NCI-H1694 treated with DMSO at 0.1 percent for 48 hours (cell line): Measurements from ENCODE around the gene PKNOX2.

Source experiments
- DNase-seq: peaks from one replicate; lab custom pipeline; 2025; lab: John Stamatoyannopoulos, UW

PKNOX2 gene

DNA sequence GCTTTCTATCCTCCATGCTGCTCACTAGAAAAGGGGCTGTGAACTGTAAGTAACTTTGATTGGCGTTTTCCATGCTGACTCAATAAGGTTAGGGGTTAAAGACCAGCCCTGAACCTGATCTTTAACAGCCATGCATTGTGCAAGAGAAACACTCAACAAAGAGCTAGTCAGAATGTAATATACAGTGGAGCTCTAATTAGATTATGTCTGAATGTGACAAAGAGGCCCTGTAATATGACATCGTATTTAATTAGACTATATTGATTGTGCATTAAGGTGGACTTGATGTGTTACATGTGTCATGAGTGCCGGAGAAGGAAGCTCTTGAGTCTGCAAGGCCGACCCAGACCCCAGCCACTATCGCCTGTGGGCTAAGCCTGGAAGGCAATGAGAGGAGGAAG lies 70.5 kb downstream of the PKNOX2 start:
- no peak for DNase-seq

DNA sequence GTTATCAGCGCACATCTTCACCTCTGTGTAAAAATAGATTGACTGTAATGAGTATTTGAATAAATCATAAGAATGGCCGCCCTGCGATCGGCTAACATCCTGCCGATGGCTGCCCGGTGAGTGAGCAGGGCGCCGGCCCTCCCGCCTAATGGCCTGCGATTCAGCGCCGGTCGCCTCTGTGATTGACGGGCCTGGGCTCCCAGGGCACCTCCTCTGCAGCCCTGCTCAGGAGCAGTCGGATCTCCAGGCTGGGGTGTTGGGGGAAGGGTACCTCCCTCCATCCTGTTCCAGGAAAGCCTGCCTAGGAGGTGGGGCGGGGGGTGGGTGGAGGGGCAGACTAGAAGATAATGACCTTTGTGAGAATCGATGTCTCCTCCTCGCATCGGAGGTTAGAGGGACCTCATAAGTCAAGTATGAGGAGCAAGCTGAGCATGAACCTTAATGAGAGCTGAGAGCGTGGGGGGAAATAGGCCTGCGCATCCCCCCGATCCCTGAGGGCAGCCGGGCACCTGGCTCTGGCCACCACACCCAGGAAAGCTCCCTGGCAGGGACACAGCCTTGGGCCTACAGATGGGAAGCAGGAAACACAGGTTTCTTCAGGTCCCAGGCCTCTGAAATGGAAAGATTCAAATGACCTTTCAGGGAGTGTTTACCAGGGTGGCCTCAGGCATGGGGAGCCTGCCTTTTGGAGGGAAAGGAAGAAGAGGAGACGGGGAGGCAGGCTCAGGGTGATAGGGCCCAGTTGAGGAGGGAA lies 71.7 kb downstream of the PKNOX2 start:
- DNase-seq, result no peak

DNA sequence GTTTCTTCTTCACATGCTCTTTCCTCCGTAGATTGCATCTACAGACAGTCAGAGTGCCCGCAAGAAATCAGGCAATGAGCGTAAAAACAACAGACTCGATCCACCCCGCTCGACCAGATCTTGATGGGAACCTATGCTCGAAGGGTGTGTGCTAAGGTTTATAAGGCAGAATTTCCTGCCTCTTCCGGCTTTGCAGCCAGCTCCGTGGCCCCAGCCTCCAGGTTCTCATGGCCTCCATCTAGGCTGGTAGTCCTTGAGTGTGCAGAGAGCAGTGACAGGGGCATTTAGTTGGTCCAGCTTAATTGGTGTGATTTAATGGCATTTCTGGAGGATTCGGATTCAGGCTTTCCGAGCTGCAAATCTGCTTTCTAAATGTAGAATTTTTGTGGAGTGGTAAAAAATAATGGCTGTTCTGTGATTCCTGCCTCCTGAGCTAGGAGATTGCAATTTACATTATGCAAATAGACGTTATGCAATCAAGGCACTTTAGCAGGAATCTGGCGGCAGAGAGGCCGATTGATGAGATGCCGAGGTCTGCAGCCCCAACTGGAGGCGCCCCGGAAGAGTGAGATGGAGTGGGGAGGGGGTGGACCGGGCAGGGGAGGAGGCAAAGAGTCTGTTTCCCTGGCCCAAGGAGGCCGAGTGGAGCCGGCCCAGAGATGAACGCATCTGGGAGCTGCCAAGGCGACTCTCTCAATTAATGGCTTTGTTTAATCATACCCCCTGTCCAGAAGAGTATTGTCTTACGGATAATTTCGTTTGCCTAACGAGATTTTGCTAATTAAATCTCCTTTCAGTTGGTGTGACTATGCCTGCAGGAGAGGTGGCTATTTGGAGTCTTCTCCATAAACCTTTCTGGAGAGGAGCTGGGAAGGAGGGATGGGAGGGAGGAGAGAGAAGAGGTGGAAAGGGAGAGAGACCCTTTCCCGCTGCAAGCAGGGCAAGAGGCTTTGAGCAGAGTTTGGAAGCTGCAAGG lies 75.3 kb downstream of the PKNOX2 start:
- no peak for DNase-seq

DNA sequence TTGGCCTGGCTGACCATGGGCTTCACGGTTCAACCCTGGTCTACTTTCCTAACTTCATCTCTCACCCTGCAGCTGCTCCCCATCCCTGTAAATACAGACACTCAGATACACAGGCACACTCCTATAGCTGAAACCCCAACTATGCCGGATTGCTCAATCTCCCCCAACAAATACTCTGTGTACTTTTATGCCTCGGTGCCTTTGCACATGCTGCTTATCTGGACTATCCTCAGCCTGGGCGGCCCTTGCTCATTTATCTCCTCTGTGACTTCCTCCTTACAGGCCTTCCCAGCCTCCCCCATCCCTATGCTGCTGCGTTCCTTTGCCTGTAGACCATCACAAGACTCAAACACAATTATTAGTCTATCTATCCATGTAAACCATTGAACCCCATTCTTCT lies 76.6 kb downstream of the PKNOX2 start:
- no peak for DNase-seq

DNA sequence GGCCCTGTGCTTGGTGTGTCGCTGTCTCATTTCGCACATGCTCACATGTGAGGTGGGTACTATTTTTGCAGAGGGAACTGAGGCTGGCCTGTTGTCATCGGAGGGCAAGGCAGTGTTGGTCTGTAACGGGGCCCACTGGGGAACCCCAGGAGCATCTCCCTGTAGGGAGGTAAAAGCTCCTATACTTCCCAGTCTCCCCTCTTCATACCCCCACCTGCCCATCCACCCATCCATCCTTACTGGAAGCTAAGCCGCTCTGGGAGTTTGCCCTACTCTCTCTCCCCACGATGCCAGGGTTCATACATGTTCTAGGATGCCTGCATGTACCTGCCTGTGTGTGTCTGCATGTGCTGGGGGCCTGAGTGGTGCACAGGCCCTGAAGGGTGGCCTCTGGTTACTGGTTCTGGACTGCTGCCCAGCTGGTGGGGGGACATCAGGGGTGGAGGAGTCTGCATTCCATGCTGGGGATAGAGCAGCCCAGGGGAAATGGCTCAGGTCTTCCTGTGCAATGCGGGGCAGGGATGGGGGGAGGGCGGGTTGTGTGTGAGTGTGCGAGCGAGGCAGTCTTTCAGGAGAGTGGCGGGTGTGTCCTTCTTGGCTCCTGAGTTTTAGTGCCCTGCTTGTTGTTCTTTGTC lies 77.7 kb downstream of the PKNOX2 start:
- no peak for DNase-seq

DNA sequence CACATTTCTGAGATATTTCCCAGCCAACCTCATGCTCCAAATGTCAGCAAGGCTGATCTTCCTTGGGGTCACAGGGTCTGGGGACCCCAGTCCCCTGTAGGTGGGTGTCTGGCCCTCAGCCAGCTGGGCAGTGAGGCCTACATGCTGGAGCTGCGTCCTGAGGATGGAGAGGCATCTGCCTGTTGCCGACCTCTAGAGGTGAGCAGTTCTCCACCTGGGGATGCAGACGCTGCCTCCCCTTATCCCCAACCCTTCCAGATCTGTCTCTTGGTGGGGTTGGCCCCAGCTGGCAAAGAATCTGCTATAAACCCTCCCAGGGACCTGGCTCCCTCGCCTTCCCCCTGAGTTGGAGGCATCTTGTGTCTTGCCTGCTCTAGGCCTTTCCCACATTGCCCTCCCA lies 79.6 kb downstream of the PKNOX2 start:
- no peak for DNase-seq

DNA sequence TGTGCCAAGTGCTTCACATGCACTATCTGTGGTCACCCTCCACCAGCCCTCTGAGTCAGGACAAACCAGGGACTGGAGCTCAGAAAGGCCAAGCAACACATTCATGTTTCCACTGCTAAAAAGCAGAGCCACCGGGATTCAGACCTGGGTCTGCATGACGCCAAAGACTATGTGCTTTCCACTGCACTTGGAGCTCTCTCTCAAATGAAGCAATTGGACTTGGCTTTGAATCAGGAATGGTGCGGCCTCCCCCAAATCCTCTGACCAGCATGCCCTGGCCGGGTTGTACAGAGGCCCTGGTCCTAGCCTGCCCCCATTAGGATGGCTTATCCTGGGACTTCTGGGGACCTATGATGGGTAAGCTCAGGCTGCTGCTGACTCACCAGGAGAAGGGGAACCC lies 80.7 kb downstream of the PKNOX2 start:
- DNase-seq, result no peak

DNA sequence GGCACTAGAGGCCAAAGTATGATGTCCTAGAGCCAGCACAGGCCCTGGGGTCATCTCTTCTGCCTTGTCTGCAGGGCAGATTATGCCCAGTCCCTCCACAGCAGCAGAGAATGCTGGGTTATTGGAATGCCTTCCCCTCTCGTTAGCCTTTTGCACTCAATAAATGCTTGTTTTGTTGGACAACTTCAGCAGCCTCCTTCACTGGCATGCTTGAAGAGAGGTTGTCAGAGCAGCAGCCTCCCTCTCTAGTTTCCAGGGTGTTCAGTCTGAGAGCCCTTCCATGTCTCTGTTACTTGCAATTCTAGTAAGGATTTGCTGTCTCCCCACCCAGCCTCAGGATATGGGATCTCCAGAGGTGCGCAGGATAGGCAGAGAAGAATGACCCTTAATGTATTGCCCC lies 82.9 kb downstream of the PKNOX2 start:
- no peak for DNase-seq

DNA sequence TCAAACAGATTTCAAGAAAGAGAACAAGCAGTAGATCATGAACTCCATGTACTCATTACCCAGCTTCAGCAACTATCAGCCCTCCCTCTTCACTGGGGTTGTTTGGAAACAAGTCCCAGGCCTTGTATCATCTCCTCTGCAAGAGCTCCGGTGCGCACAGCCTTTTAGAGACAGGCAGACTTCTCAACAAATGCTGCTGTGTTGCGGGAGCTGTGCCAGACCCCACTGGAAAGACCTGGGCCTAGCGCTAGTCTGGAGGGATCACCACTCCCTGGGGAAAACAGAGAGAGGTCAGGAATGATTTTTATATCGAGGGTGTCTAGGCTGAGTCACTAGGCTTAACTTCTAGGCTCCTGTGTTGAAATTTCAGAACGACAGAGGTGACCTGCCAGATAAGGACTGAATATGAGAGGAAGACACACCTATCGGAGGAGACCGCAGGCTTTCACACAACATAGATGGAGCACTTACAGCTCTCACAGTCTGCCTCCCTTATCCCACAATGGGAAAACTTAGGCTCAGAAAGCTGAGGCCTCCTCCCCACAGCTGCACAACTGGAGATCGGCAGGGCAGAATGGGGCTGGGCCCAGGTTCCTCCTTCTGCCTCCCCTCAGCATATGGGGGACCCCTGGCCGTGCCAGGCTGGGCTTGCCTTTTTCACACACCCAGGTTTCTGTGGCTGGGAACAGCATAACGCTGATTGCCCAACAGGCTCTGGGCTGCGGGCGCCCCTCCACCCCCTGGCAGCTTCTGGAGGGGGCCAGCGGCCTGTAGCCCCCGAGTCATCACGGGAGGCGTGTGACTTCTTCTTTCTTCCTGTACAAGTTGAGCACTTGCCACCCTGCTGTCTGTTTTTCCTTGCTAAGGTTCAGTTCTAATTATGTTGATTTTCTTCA lies 86.0 kb downstream of the PKNOX2 start:
- no peak for DNase-seq

DNA sequence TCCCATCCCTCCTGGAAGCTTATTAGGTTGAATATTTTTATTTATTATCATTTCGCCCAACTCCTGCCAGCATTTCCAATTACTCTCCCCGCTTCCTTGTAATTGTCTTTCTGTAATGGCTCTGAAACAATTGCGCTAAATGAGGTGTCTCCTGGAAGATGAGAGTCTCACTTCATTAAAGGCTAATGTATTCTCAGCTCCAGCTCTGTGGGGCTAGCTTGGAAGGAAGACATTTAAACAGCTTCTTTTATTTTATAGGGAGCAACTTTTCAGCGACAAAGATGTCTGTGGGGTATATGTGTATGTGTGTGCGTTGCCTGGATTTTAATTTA lies 86.6 kb downstream of the PKNOX2 start:
- no peak for DNase-seq

DNA sequence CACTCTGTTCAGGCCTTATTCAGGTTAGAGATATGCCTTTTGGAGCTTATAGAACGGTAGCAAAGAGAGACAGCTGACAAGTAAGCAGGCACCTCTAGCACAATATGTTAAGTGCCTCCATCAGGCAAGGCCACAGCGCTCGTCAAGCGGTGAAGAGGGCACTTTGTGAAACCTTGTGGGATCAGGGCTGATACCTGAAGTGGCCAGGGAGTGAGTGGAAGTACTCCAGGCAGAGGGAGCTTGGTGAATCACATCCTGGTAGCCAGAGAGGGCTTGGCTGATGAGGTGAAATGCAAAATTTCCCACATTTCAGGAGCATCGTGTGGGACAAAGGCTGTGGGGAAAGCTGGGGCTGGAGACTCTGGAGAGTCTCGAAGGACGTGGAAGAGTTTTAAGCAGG lies 87.4 kb downstream of the PKNOX2 start:
- DNase-seq, result no peak

DNA sequence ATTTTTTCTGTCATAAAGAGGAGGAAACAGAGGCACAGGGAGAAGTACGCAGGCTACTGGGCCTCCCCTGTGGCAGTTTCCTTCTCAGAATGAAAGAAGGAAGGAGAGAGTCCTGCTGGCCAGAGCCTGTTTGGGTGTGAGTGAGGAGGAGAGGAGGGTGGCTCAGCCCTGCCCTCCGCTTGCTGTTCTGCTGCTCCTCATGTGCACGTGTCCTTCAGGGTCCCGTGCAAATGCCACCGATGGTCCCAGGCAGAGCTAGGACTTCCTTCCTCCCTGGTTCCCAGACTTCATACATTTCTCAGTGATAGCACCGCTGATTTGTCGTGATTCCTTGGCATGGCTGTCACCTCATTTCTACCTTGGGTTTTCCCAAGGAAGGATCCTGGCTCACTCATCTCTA lies 88.7 kb downstream of the PKNOX2 start:
- DNase-seq, result no peak

DNA sequence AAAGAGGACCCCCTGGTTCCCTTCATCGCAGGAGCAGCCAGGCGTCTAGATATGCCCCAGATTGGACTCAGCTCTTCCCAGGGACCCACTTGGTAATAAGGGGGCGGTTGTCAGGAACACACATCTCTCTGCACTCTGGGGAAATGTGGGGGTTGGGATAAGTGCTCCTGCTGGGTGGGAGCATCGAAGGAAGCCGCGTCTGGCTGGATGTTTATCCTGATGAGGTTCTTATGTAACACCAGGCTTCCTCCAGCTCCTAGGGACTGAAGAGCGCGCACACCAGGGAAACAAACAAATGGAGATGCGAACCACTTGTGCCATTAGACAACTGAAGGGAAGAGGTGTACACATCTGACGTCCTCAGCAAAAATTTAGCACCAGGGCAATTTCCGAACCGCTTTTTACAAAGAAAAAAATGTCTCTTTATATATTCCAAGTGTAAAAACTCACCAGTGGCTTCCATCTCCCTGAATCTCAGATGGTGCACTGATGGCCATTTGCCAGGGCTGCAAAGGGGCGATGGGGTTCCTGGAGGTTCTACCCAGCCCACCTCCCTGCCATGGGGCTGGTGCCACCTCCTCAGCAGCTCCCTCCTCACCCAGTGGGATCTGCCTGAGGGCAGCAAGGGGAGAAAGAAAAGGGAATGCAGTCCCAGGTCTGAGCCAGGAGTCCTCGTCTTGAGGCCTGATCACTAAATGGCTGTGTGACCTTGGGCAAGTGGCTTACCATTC lies 89.4 kb downstream of the PKNOX2 start:
- DNase-seq, result no peak

DNA sequence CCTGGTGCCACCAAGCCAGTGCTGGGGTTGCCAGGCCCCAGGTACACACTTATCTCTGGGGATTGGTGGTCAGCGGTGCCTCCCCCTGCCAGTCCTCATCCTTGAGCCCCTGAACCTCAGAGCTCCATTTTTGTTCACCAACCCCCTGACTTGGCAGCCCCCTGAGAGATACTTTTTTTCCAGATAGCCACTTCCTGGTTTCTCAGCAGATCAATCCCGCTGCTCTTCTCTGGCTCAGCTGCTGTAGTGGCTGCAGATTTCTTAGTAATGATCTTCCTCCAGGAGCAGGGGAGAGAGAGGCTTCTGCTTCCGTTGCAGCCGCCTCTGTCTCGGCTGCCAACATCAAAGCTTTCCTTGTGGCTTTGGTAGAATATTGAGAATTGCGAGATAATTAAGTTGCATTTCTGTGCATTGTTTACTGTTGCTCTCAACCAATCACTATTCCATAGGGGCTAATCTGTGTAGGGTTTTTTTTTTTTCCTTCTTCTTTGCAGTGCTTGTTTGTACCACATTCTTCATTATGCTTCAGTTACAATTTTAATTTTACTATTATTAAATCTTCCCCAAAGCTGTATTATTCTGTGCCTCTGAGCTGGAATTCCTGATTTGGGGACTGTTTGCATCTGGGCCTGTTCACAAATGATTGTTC lies 92.1 kb downstream of the PKNOX2 start:
- no peak for DNase-seq

DNA sequence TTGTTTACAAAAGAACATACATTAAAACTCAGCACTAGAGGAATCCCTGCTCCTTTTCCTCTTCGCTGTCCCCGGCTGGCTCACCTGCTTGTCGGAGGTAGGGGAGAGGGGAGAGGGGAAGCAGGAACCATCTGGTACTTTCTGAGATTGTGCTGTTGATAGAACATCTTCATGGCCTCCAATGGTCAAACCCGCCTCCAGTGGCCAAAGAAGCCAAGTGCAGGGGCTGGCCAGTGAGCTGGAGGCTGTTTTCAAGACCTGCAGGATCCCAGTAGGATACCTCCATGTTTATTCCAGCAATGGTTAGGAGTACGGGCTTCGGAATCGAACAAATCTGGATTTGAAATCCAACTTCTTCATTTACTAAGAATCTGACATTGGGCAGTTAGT lies 92.6 kb downstream of the PKNOX2 start:
- no peak for DNase-seq

DNA sequence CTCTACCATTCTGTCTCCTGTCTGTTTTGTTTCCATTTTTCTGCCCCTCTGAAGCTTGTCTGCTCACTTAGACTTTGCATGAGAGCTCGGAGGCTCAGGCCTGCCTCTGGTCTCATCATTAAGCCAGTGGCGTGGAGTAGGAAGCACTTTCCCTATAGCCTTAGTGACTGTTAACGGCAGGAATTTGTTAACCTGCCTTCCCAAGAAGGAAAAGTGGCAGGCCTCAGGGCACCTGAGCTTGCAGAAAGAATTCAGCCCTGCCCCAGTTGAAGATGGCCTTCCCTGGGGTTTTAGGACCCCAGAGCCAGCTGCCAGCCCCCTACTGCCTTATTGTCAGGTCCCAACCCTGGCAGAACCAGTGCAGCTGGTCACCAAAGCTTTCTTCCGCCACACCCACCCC lies 93.2 kb downstream of the PKNOX2 start:
- no peak for DNase-seq

DNA sequence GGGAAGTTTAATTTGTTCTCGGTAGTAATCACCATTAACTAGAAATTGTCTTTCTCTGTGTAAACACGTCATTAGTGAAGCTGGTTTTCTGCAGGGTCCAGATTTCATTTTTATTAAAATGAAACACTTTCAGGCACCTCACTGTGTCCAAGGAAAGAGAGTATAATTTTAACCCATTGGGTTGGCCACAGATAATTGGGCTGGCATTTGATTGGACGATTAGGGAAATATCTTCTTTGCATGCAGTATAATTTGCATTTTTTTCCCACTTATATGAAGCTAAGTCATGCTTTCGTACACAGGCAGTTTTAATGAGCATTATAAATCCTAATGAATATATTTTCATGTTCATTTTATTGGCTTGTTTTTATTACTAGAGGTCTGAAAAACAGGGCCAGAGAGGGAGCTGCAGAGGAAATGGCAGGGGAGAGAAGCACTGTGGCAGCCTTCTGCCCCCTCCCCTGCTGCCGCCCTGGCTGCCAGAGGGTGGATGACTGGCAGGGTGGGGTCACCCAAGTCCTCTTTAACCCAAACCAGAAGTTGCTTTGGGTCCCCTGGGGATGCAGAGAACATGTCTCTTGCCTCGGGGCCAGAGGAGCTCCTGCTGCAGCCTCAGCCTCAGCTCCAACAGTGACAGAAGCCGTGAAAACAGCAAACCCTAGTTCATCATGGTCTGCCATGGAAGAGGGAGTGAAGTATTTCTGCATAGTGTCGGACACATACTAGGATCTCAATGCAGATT lies 93.9 kb downstream of the PKNOX2 start:
- DNase-seq, result no peak

DNA sequence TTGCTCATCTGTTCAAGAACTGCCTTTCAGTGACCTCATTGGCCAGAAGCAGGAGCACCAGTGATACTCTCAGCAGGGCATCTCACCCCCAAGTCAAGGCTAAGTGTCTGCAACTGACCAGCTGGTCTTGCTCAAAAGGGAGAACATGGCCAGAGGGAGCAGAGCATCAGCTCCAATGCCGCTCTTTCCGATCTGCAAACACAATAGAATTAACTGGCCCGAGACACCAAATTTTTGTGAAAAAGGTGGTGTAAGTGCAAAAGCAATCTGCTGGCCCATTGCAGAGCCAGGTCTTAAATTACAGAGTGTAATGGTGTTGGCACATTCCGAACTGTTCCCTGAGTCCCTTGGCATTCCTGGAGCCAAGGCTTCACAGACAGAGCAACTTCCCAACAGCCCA lies 97.0 kb downstream of the PKNOX2 start:
- no peak for DNase-seq

DNA sequence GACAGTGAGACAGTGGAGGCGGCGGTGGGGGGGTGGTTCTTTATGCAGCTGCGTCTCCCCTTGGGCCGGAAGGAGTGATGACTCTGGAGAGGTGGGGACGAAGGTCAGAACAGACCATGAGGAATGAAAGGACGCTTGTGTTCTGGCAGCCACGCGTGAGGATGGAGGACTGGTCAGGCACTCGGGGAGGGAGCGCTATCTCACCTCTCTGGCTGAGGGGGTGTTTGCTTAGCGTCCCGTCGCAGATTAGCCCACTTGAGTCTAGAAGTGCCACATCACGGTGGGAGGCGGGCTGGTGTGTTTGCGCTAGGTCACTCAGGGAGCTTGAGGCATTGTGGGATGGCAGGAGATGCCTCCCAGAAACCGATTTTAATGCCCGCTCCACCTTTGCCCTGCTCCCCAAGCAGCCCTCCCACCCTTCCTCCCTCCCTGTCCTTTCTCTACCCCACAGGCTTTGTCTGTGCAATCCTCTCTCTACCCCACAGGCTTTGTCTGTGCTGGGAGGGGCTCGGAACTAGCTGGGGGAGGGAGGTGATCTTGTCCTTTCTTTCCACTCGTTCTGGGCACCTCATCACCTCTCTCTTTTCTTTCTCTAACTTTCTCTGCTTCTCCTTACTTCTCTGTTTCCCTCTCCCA lies 97.8 kb downstream of the PKNOX2 start:
- no peak for DNase-seq

DNA sequence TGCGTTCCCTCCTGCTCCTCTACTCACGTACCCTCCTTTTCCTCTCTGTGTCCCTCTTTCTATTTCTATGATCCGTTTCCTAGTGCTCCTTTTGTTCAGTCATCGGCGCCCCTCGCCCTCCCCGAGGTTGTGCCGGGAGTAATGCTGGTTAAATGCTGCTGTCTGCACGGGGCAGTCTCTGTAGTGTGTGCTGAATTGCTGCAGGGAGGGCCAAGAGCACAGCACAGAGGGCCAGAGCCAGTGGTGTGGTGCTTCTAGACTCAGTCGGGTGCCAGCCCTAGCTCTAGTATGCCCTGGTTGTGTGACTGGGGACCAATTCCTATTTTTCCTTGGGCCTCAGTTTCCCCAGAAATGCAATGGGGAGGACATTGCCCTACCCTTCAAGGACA lies 98.3 kb downstream of the PKNOX2 start:
- no peak for DNase-seq
